Measurements from ENCODE around the gene NDUFB4.

Gene NDUFB4

DNA sequence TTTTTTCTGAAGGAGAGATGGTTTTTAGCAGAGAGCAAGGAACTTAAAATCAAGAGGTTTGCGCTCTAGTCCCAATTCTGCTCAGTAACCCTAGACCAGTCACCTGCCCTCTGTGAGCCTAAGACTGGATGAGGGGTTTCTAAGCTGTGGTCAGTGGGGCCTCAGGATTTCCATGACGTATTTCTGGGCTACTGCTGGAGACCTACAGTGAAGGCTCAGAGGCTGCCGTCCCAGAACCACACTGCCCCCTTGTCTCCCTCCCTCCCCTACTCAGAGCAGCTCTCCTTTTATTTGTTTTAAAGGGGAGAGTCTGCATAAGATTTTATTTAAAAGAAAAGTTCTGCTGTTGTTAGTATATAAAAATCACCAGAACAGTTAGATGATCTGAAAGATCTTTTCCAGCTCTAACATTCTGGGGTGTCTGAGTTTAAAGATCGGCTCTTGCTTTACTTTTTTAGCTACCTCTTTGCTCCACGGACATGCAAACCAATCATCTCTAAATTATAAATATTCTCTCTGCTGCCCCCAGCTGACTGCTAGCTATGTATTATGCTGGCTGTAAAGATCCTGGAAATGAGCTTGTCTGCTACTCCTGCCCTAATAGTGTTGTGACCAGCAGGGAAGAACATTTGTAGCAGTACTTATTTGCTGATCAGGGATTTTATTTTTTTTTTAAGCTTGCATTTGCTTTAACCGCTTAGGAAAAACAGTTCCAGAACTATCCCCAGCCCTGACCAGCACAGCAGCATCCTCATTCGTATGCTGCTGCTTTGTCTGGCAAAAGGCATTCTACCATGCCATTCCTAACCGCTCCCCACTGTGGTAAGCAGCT lies 28.6 kb upstream of the NDUFB4 start:
- no peak overlapping the region for H3K27ac ChIP-seq
- H3K27me3 ChIP-seq (ENCODE audit: insufficient read depth, low read depth) = no peaks in the 10 kb centered on the region
- H3K79me2 ChIP-seq (ENCODE audit: insufficient read depth, low read depth) = no peaks in the 10 kb centered on the region
- no peak overlapping the region for H3K4me3 ChIP-seq (IDR thresholded peaks at IDR 0.05; ENCODE audit: insufficient read depth, low read depth, low read length)
- TF ChIP-seq, protein P1, sequence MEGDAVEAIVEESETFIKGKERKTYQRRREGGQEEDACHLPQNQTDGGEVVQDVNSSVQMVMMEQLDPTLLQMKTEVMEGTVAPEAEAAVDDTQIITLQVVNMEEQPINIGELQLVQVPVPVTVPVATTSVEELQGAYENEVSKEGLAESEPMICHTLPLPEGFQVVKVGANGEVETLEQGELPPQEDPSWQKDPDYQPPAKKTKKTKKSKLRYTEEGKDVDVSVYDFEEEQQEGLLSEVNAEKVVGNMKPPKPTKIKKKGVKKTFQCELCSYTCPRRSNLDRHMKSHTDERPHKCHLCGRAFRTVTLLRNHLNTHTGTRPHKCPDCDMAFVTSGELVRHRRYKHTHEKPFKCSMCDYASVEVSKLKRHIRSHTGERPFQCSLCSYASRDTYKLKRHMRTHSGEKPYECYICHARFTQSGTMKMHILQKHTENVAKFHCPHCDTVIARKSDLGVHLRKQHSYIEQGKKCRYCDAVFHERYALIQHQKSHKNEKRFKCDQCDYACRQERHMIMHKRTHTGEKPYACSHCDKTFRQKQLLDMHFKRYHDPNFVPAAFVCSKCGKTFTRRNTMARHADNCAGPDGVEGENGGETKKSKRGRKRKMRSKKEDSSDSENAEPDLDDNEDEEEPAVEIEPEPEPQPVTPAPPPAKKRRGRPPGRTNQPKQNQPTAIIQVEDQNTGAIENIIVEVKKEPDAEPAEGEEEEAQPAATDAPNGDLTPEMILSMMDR (conservative IDR thresholded peaks at IDR 0.05; ENCODE audit: low read depth, low read length) = no peak; the same call in 1 of the 2 replicates
- no peak overlapping the region for H3K9ac ChIP-seq
- H2AFZ ChIP-seq (ENCODE audit: low read depth) = no peak overlapping the region; the same call in 1 of the 2 replicates
- H3K4me1 ChIP-seq (ENCODE audit: low read depth, poor library complexity, severe bottlenecking) = no peaks in the 10 kb centered on the region
- no peaks in the 10 kb centered on the region for H3K36me3 ChIP-seq (ENCODE audit: insufficient read depth)
- no peak overlapping the region for H3K4me2 ChIP-seq
- no peaks in the 10 kb centered on the region for H4K20me1 ChIP-seq (ENCODE audit: insufficient read depth)

- Histone ChIP-seq H3K36me3 (ENCODE audit: insufficient read depth) (no peaks in the 10 kb centered on the region), H3K27me3 (ENCODE audit: insufficient read depth, low read depth) (no peaks in the 10 kb centered on the region), H3K9ac (no peak overlapping the region), H3K4me1 (ENCODE audit: low read depth, poor library complexity, severe bottlenecking) (no peaks in the 10 kb centered on the region), H3K27ac (no peak overlapping the region), H4K20me1 (ENCODE audit: insufficient read depth) (no peaks in the 10 kb centered on the region), H3K4me3 (IDR thresholded peaks at IDR 0.05; ENCODE audit: insufficient read depth, low read depth, low read length) (no peak overlapping the region), H2AFZ (ENCODE audit: low read depth) (no peak overlapping the region; the same call in 1 of the 2 replicates), H3K79me2 (ENCODE audit: insufficient read depth, low read depth) (no peaks in the 10 kb centered on the region), H3K4me2 (no peak overlapping the region)
- TF ChIP-seq, protein P1 (conservative IDR thresholded peaks at IDR 0.05; ENCODE audit: low read depth, low read length) = no peak
These were observed 28.0 kb upstream of the NDUFB4 start for GRCh38 chr3:120568202-120568531.

DNA sequence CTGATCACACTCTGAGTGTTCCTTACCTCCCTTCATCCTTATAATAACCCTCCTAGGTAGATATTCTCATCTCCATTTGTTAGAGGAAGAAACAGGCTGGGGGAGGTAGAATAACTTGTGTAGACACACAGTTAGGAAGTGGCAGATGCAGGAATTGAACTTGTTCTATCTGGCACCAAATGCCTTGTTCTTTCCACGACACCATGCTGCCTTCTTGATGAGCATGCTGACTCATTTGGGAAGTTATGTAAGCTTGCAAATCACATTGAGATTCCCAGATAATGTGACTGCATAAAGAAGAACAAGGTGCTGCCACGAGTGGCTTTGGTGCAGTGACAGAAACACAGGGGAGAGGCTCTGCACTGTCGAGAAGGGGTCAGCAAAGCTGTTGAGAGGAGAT lies 27.5 kb upstream of the NDUFB4 start:
- TF ChIP-seq, protein P1 (conservative IDR thresholded peaks at IDR 0.05; ENCODE audit: low read depth, low read length) = no peak
- no peaks in the 10 kb centered on the region for H3K79me2 ChIP-seq (ENCODE audit: insufficient read depth, low read depth)
- no peak overlapping the region for H2AFZ ChIP-seq (ENCODE audit: low read depth)
- no peak overlapping the region for H3K9ac ChIP-seq
- no peaks in the 10 kb centered on the region for H3K27me3 ChIP-seq (ENCODE audit: insufficient read depth, low read depth)
- no peak overlapping the region for H3K27ac ChIP-seq
- H3K4me3 ChIP-seq (IDR thresholded peaks at IDR 0.05; ENCODE audit: insufficient read depth, low read depth, low read length) = no peak overlapping the region
- H3K4me2 ChIP-seq = no peak overlapping the region
- H3K36me3 ChIP-seq (ENCODE audit: insufficient read depth) = no peaks in the 10 kb centered on the region
- H3K4me1 ChIP-seq (ENCODE audit: low read depth, poor library complexity, severe bottlenecking) = no peaks in the 10 kb centered on the region
- no peaks in the 10 kb centered on the region for H4K20me1 ChIP-seq (ENCODE audit: insufficient read depth)

DNA sequence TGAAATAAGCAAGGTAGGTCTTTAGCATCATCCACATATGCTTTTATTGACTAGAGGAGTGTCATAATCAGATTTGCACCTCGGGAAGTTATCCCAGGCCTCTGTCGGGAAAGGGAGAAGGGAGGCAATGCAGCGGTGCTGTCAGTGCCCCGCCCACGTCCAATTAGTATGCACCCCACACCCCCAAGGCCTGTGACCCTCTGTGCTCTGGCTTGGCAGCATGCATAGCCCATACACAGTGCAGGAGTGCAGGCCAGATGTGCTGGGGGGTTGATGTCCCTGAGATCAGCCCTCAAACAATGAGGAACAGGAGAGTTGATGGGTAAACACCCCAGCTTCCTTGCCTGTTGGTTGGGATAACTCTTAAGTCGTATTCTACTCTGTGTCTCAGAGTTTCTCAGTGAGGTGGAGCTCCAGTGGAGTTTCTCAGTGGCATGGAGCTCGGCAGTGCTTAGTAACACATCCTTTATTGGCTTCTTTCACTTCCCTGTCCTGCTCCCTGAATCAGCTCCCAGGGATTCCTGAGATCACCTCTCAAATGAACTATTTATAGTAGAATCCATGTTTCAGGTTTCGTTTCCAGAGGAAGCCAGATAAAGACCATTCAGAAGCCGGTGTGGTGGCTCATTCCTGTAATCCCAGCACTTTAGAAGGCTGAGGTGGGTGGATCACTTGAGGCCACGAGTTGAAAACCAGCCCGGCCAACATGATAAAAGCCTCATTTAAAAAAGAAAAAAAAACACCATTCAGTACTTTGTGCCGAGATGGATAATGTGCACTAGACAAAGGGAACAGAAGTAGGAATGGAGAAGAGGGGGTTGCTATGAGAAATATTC lies 26.7 kb upstream of the NDUFB4 start:
- Histone ChIP-seq H2AFZ (ENCODE audit: low read depth) (no peak overlapping the region), H3K79me2 (ENCODE audit: insufficient read depth, low read depth) (no peaks in the 10 kb centered on the region), H3K36me3 (ENCODE audit: insufficient read depth) (no peaks in the 10 kb centered on the region), H3K4me3 (IDR thresholded peaks at IDR 0.05; ENCODE audit: insufficient read depth, low read depth, low read length) (no peak overlapping the region), H3K9ac (no peak overlapping the region), H3K27me3 (ENCODE audit: insufficient read depth, low read depth) (no peaks in the 10 kb centered on the region), H4K20me1 (ENCODE audit: insufficient read depth) (no peaks in the 10 kb centered on the region), H3K4me2 (no peak overlapping the region), H3K4me1 (ENCODE audit: low read depth, poor library complexity, severe bottlenecking) (no peaks in the 10 kb centered on the region), H3K27ac (no peak overlapping the region)
- TF ChIP-seq, protein P1 (conservative IDR thresholded peaks at IDR 0.05; ENCODE audit: low read depth, low read length) = no peak

Data from KMS-11 (cell line).